ENCODE results near the gene SLC17A3.

SLC17A3 gene

DNA sequence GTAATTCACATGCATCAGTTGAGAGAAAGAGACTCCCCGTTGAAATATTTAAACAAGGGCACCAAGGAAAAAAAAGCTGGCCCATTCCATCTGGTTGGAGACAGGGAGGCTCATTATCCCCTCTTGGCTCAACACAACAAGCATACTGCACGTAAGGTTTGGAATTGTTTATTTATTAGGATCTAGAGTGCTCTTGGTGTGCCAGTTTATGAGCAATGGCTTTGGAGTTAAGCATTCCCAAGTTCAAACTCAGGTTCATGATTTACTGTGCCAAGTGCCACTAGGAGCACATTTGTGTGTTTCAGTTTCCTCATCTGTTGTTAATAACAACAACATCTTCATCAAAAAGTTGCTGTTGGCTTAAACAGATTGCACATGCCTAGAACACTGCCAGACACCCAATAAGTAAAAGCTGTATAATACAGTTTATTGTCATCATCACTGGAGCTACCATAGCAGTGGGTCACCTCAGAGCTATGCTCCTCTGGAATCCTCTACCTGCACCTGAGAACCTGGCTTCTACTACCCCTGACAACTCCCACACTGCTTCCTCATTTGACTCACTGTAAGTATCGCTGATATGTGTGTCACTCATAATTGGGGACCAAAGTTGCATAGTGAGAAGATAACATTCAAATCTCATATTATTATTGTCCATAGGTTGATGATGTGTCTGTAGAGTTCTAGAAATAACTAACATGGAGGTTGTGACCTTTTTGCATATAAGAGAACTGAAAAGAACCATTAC, 5.4 kb downstream of the SLC17A3 start:
- TF ChIP-seq CTCF (conservative IDR thresholded peaks at IDR 0.05; ENCODE audit: low read length) = no peak
- no peak for DNase-seq (ENCODE audit: low read depth)
- no peak overlapping the region for H3K4me3 ChIP-seq (ENCODE audit: low read length)

- DNase-seq (ENCODE audit: low read depth) = no peak
These were observed 8.0 kb downstream of the SLC17A3 start for GRCh38 chr6:25866011-25866410.

GRCh38 chr6:25863360-25863759, 10.7 kb downstream of the SLC17A3 start:
- DNase-seq (ENCODE audit: low read depth) = no peak
- H3K4me3 ChIP-seq (ENCODE audit: low read length) = no peak overlapping the region
- TF ChIP-seq CTCF (conservative IDR thresholded peaks at IDR 0.05; ENCODE audit: low read length) = no peak

More at GRCh38 chr6:25866011-25866410, 8.0 kb downstream of the SLC17A3 start:
- H3K4me3 ChIP-seq (ENCODE audit: low read length) = no peak overlapping the region
- TF ChIP-seq CTCF (conservative IDR thresholded peaks at IDR 0.05; ENCODE audit: low read length) = no peak

DNA sequence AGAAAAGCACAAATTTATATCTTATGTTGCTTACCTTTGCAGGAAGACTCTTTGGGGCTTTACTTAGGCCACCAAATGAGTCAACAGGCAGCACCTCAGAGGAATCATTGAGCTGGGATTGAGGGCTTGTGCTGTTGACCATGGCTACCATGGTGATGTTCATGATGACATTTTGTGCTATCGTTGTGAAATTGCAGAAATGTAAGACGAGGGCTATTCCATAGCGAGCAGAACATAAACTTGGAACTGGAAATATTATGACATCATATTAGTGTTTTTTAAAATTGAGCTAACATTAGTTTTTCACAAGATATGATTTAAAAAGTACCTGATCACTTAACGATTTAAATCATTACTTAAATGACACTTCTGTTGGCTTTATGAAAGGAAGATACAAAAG, 11.8 kb downstream of the SLC17A3 start:
- no peak for DNase-seq (ENCODE audit: low read depth)
- no peak overlapping the region for H3K4me3 ChIP-seq (ENCODE audit: low read length)
- no peak for TF ChIP-seq CTCF (conservative IDR thresholded peaks at IDR 0.05; ENCODE audit: low read length)

GRCh38 chr6:25852756-25853155, 21.3 kb downstream of the SLC17A3 start:
- no peak for DNase-seq (ENCODE audit: low read depth)
- no peak for TF ChIP-seq CTCF (conservative IDR thresholded peaks at IDR 0.05; ENCODE audit: low read length)
- no peak overlapping the region for H3K4me3 ChIP-seq (ENCODE audit: low read length)

- no peak overlapping the region for H3K4me3 ChIP-seq (ENCODE audit: low read length)
- no peak for DNase-seq (ENCODE audit: low read depth)
- TF ChIP-seq CTCF (conservative IDR thresholded peaks at IDR 0.05; ENCODE audit: low read length) = no peak
These were observed 22.1 kb downstream of the SLC17A3 start for GRCh38 chr6:25851961-25852360.

- DNase-seq (ENCODE audit: low read depth) = no peak
- no peak for TF ChIP-seq CTCF (conservative IDR thresholded peaks at IDR 0.05; ENCODE audit: low read length)
- H3K4me3 ChIP-seq (ENCODE audit: low read length) = no peak overlapping the region
These were observed 29.5 kb downstream of the SLC17A3 start for GRCh38 chr6:25844518-25844917.

Data from AG10803 (cell line).